GM12878 (cell line): ENCODE data around the gene OR11L1.

ENCODE experiments used
- BCL3 ChIP-seq: IDR thresholded peaks from 2 replicates; pipeline ENCODE4 v1.6.1; 2011; ENCODE audit warnings: borderline replicate concordance, low read depth, mild to moderate bottlenecking, moderate library complexity, low read length; ENCODE audit not compliant: insufficient read depth, poor library complexity, severe bottlenecking
- CHD1 ChIP-seq: IDR thresholded peaks from 2 replicates; pipeline ENCODE4 v1.6.1; 2012; ENCODE audit warnings: low read depth, low read length, improper control_type of control experiment
- EZH2 ChIP-seq: IDR thresholded peaks from 2 replicates; pipeline ENCODE4 v1.6.1; 2012; ENCODE audit warnings: low read depth, mild to moderate bottlenecking, control low read depth, inconsistent platforms, low read length, borderline replicate concordance; ENCODE audit not compliant: control insufficient read depth
- HCFC1 ChIP-seq: fragments of 150-350 bp; IDR thresholded peaks from 2 replicates; pipeline ENCODE4 v1.6.1; 2014; ENCODE audit warnings: low read length
- JUNB ChIP-seq: IDR thresholded peaks from 2 replicates; pipeline ENCODE4 v1.6.1; 2016; ENCODE audit warnings: antibody characterized with exemption, mild to moderate bottlenecking
- PBX3 ChIP-seq: IDR thresholded peaks from 2 replicates; pipeline ENCODE4 v1.6.1; 2011; ENCODE audit warnings: mild to moderate bottlenecking, low read depth, low read length, moderate library complexity; ENCODE audit not compliant: insufficient replicate concordance
- POLR2A ChIP-seq: IDR thresholded peaks from 2 replicates; pipeline ENCODE4 v1.6.1; 2011; ENCODE audit warnings: low read depth, mild to moderate bottlenecking, low read length
- POLR2AphosphoS5 ChIP-seq: IDR thresholded peaks from 2 replicates; pipeline ENCODE4 v1.6.1; 2011; ENCODE audit warnings: mild to moderate bottlenecking, low read length, inconsistent platforms
- RFX5 ChIP-seq: IDR thresholded peaks from 2 replicates; pipeline ENCODE4 v1.6.1; 2011; ENCODE audit warnings: low read depth, low read length, improper control_type of control experiment
- SUPT20H ChIP-seq: IDR thresholded peaks from 2 replicates; pipeline ENCODE4 v1.6.1; 2011; ENCODE audit warnings: low read depth, mild to moderate bottlenecking, low read length, moderate library complexity, borderline replicate concordance; ENCODE audit not compliant: control insufficient read depth

GRCh38 chr1:247843411-247843810 is 1.7 kb upstream of the OR11L1 start:
- TF ChIP-seq POLR2AphosphoS5 = no peak
- TF ChIP-seq POLR2A = no peak
- TF ChIP-seq BCL3 = no peak
- TF ChIP-seq EZH2 = no peak
- no peak for TF ChIP-seq CHD1
- no peak for TF ChIP-seq RFX5
- no peak for TF ChIP-seq JUNB
- TF ChIP-seq SUPT20H = no peak
- no peak for TF ChIP-seq HCFC1
- TF ChIP-seq PBX3 = no peak
